Endothelial cell of umbilical vein (primary cell): ENCODE data around the gene COL18A1. TPM values are rescaled to one million over a fixed set of nuclear protein-coding genes. Genes with fewer than 3 reads are reported as not detected.

Experiments
- BruUV-seq: library from RNA; stranded (reverse); fragments of 400-500 nt; replicated peaks from 2 replicates; lab custom pipeline; 2021; lab: Mats Ljungman, UMichigan
- CTCF ChIA-PET: fragments of 300-600, 350-600 bp; sonication (Branson Sonifier 250); formaldehyde crosslinking; loops from one replicate; lab custom pipeline; 2021; ENCODE audit warnings: antibody characterized with exemption, inconsistent platforms; lab: Charles Lee
- POLR2A ChIA-PET: fragments of 300-600, 350-600 bp; sonication (Branson Sonifier 250); formaldehyde crosslinking; loops from one replicate; lab custom pipeline; 2021; ENCODE audit warnings: antibody characterized with exemption, inconsistent platforms; lab: Charles Lee
- DNase-seq: peaks from one replicate; pipeline ENCODE4 v3.0.0-alpha.2; 2011; ENCODE audit warnings: low read depth, low spot score
- FAIRE-seq: peaks from 2 replicates; lab custom pipeline; 2011; peaks lifted over from hg19 to GRCh38; lab: Jason Lieb, UNC
- H2AFZ ChIP-seq: 2 replicates; pipeline ENCODE4 v1.6.0; 2012; ENCODE audit warnings: low read depth, low read length, control low read depth, inconsistent platforms
- H3K27ac ChIP-seq: 2 replicates; pipeline ENCODE4 v1.5.1; 2011; ENCODE audit warnings: low read depth, mild to moderate bottlenecking, control low read depth, low read length, moderate library complexity; ENCODE audit not compliant: insufficient read depth
- H3K27me3 ChIP-seq, 2 experiments: 2 replicates each; pipeline versions ENCODE4 v1.6.0 to v1.6.1; 2011; ENCODE audit warnings: low read length in 2 of 2, mixed read lengths in 1 of 2; ENCODE audit not compliant: control insufficient read depth in 2 of 2, insufficient read depth in 2 of 2
- H3K36me3 ChIP-seq, 2 experiments: 2 replicates in 1 of 2; 3 replicates in 1 of 2; pipeline ENCODE4 v1.5.1; 2011; ENCODE audit warnings: low read length in 2 of 2, mild to moderate bottlenecking in 1 of 2, moderate library complexity in 1 of 2; ENCODE audit not compliant: control insufficient read depth in 2 of 2, insufficient read depth in 2 of 2; ENCODE audit errors: extremely low read depth in 1 of 2
- H3K4me1 ChIP-seq: 3 replicates; pipeline ENCODE4 v1.5.1; 2011; ENCODE audit warnings: mild to moderate bottlenecking, low read length; ENCODE audit not compliant: control insufficient read depth, insufficient read depth; ENCODE audit errors: extremely low read depth
- H3K4me2 ChIP-seq: 2 replicates; pipeline ENCODE4 v1.6.1; 2011; ENCODE audit warnings: low read length, control low read depth, mixed read lengths; ENCODE audit not compliant: insufficient read depth
- H3K4me3 ChIP-seq, 3 experiments: fragments of 200-600 bp in 1 of 3; sonication (generic), shearing (Covaris generic) in 1 of 3; replicated peaks in 1 of 3; 2 replicates each; pipeline ENCODE4 v1.5.1; 2011 to 2016; ENCODE audit warnings: control low read depth in 3 of 3, low read length in 3 of 3, mild to moderate bottlenecking in 2 of 3, inconsistent platforms in 1 of 3, low read depth in 1 of 3, moderate library complexity in 1 of 3; ENCODE audit not compliant: insufficient read depth in 1 of 3
- H3K79me2 ChIP-seq: 2 replicates; pipeline ENCODE4 v1.6.0; 2012; ENCODE audit warnings: low read length, inconsistent platforms; ENCODE audit not compliant: control insufficient read depth, insufficient read depth
- H3K9ac ChIP-seq: replicated peaks from 2 replicates; pipeline ENCODE3; 2011; ENCODE audit warnings: low read length, control low read depth; ENCODE audit not compliant: insufficient read depth; ENCODE audit errors: extremely low read depth
- H3K9me1 ChIP-seq: replicated peaks from 3 replicates; pipeline ENCODE4 v1.6.0; 2011; ENCODE audit warnings: mild to moderate bottlenecking, low read length; ENCODE audit not compliant: control insufficient read depth, insufficient read depth; ENCODE audit errors: extremely low read depth
- H3K9me3 ChIP-seq: replicated peaks from 2 replicates; pipeline ENCODE4 v1.5.1; 2012; ENCODE audit warnings: low read length, inconsistent platforms; ENCODE audit not compliant: control insufficient read depth, insufficient read depth
- H4K20me1 ChIP-seq: replicated peaks from 2 replicates; pipeline ENCODE3; 2011; ENCODE audit warnings: mild to moderate bottlenecking, low read length; ENCODE audit not compliant: control insufficient read depth, insufficient read depth; ENCODE audit errors: extremely low read depth
- CTCF ChIP-seq, 2 donors: IDR thresholded peaks; 1 replicate in 1 of 2; 2 replicates in 1 of 2; pipeline ENCODE4 v1.5.1; 2011; ENCODE audit warnings: low read length in 2 of 2, mild to moderate bottlenecking in 2 of 2, moderate library complexity in 2 of 2, control low read depth in 1 of 2, inconsistent platforms in 1 of 2, low read depth in 1 of 2; ENCODE audit not compliant: insufficient read depth in 1 of 2; ENCODE audit errors: extremely low read depth in 1 of 2
- EZH2 ChIP-seq: IDR thresholded peaks from 2 replicates; pipeline ENCODE4 v1.6.1; 2012; ENCODE audit warnings: borderline replicate concordance, low read depth, mild to moderate bottlenecking, moderate library complexity, low read length, inconsistent platforms; ENCODE audit not compliant: severe bottlenecking
- FOS ChIP-seq: IDR thresholded peaks from 2 replicates; pipeline ENCODE4 v1.6.1; 2011; ENCODE audit warnings: mild to moderate bottlenecking, low read length, moderate library complexity, borderline replicate concordance; ENCODE audit not compliant: insufficient read depth
- GATA2 ChIP-seq: IDR thresholded peaks from 2 replicates; pipeline ENCODE4 v1.7.0; 2011; ENCODE audit warnings: low read depth, mild to moderate bottlenecking, moderate library complexity, mixed read lengths, low read length; ENCODE audit not compliant: insufficient read length, insufficient read depth
- JUN ChIP-seq: IDR thresholded peaks from 2 replicates; pipeline ENCODE4 v1.6.1; 2011; ENCODE audit warnings: borderline replicate concordance, low read depth; ENCODE audit not compliant: insufficient read length, insufficient read depth
- MAX ChIP-seq: IDR thresholded peaks from 2 replicates; pipeline ENCODE4 v1.6.1; 2011; ENCODE audit not compliant: insufficient read depth, insufficient read length
- MYC ChIP-seq: IDR thresholded peaks from one replicate; pipeline ENCODE4 v1.6.1; 2011; ENCODE audit warnings: mild to moderate bottlenecking, low read depth, low read length
- POLR2A ChIP-seq: IDR thresholded peaks from 2 replicates; pipeline ENCODE4 v1.6.1; 2012; ENCODE audit warnings: low read depth, mild to moderate bottlenecking, control low read depth, low read length
- POLR2AphosphoS5 ChIP-seq: IDR thresholded peaks from 2 replicates; pipeline ENCODE4 v1.6.1; 2012; ENCODE audit warnings: low read depth, mild to moderate bottlenecking, control low read depth, low read length, moderate library complexity; ENCODE audit not compliant: insufficient read depth
- dilution Hi-C: fragments of 300-500 bp; cut with MboI; formaldehyde crosslinking; loops from one replicate; pipeline ENCODE4 v1.15.0; 2019; ENCODE audit warnings: low sequenced_read_pairs; ENCODE audit not compliant: extremely low pct_ligation_motif_present
- intact Hi-C: fragments of 100-400 bp; cut with micrococcal nuclease; formaldehyde crosslinking; loops from one replicate; pipeline ENCODE4 v1.10.0; 2022
- polyA plus RNA-seq, 4 experiments: library from polyadenylated mRNA; depleted of rRNA in 3 of 4; stranded (reverse) in 3 of 4; unstranded in 1 of 4; fragments of >200 nt; gene quantifications; 2 replicates each; pipeline versions ENCODE4 v1.2.1 to v1.2.3, GENCODE V29; 2011 to 2012; ENCODE audit warnings: missing spikeins in 1 of 4
- total RNA-seq: library from RNA; stranded (reverse); gene quantifications from 2 replicates; pipeline ENCODE4 v1.2.3, GENCODE V29; 2021

The COL18A1 gene
- total and polyA plus RNA-seq, 2 donors (not counting 3 experiments of a cell fraction or from before 2014, with no cell fraction given): 198 to 252 TPM

DNA sequence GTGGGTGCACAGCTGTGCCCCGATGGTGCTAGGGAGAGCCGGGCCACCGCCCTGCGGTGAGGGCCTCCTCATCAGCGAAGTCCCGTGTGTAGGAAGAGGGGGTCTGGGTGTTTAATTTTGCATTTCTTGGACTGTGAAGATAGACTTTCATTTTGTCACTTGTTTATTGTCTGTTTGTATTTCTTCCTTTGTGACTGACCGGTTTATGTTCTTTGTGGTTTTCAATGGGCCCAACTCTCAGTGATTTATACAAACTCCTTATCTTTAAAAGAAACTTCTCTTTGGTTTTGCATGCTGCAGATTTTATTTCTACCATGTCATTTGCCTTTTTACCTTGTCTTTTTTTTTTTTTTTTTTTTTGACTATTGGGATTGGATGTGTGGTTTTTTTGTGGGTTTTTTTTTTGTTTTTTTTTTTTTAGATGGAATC lies 65.1 kb downstream of the COL18A1 start:
- no peak for TF ChIP-seq EZH2
- no peak for TF ChIP-seq POLR2A
- TF ChIP-seq FOS: no peak
- no peak for TF ChIP-seq MYC
- TF ChIP-seq GATA2: no peak
- TF ChIP-seq MAX: no peak
- no peak for TF ChIP-seq CTCF (IDR thresholded peaks at IDR 0.05; ENCODE audit: extremely low read depth in 1 of 2, insufficient read depth in 1 of 2, low read depth in 1 of 2, low read length in 2 of 2)
- no peak for TF ChIP-seq JUN
- TF ChIP-seq POLR2AphosphoS5: no peak
- H3K36me3 ChIP-seq: peaks cover 6 to 13% of the 10 kb centered on the region in 2 experiments
- no peak overlapping the region for H3K4me3 ChIP-seq
- POLR2A ChIA-PET: no interaction called here
- H3K9ac ChIP-seq: no peak overlapping the region
- H3K79me2 ChIP-seq: peaks cover 33% of the 10 kb centered on the region
- peaks cover 22% of the 10 kb centered on the region for H3K4me1 ChIP-seq
- FAIRE-seq (no peak), DNase-seq (no peak)
- no peaks in the 10 kb centered on the region for H3K27me3 ChIP-seq
- H3K27ac ChIP-seq: no peak overlapping the region
- intact Hi-C loops (loop anchor here (10.0 kb wide), 1 partner anchor 65 kb away; no protein-coding TSS in a partner anchor), dilution Hi-C loops (no loop called here)
- no peaks in the 10 kb centered on the region for H4K20me1 ChIP-seq
- CTCF ChIA-PET: interaction anchor here (1.7 kb wide), 1 partner anchor 177 kb away, joined by 9 read pairs; no protein-coding TSS in a partner anchor
- H2AFZ ChIP-seq: no peak overlapping the region
- no peaks in the 10 kb centered on the region for H3K9me3 ChIP-seq
- no TSS peak for BruUV-seq
- H3K4me2 ChIP-seq: no peak overlapping the region
- H3K9me1 ChIP-seq: no peaks in the 10 kb centered on the region
